GM18870 (cell line): ENCODE results near the gene ASIC1.

ENCODE experiments used
- ATAC-seq: cut with Tn5 transposase; IDR thresholded peaks from one replicate; pipeline ENCODE4 v1.9.1; 2021; ENCODE audit warnings: moderate library complexity; ENCODE audit not compliant: unreplicated experiment

ASIC1 gene

DNA sequence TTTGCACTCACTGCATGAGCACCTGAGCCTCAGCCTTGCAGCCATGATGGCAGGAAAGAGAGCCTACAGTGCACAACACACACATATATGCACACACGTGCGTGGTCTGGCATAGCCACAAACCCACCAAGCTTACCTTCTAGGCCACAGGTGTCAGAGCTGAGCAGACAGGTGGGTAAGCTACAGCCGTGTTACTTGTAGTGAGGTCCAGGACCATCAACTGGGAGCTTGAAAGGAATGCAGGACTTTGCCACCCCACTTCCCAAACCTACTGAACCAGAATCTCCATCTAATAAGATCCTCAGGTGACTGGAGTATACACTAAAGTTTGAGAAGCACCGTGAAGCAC is 2.7 kb downstream of the ASIC1 start:
- ATAC-seq = no peak

DNA sequence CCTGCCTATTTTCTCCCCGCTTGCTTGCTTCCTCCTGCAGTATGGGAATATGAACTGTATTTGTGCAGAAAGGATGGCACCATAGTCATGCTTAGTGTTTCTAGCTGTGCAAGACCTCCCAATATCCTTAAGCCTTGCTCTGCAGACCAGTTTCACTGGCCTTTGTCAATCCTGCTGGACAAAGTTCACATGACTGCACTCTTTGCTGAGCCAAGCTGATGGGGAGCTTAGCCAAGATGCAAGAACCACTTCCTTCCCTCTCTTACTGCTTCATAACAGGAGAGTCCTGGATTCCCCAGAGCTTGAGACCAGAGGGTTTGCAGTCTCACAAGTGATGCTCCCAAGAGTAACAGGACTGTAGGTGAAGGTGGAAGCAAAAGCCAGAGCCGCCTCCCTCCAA is 3.8 kb downstream of the ASIC1 start:
- ATAC-seq = no peak

DNA sequence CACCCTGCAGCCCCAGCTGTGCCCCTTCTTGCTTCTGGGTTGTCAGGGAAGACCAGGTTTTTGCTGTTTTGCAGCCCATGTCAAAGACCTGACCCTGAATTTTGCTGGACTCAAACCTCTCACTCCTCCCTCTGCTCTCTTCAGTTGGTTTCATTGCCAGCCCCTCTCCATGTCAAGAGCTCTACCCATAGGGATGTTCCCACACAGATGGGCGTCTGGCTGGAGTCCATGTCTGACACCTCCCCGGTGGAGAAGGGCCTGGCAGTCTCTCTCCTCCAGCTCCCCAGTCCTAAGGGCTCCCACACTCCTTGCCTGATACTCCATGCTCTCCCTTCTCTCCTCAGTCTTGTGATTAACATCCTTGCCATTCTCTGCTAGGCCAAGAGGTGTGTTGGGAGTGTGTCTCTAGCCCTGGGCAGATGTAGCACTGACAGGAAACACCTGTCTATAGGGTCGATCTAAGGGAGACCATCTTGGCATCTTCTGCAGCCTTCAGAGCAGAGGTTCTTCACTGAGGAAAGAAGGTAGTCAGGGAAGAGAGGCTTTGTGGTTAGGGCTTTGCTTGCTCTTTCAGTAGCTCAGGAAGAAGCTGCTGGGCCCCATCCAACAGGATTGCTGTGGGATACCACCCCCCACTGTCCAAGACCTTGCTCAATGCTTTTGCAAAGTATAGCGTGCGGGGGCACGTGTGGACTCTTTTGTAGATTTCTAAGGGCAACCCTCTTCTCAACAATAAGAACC is 4.7 kb downstream of the ASIC1 start:
- ATAC-seq = no peak

DNA sequence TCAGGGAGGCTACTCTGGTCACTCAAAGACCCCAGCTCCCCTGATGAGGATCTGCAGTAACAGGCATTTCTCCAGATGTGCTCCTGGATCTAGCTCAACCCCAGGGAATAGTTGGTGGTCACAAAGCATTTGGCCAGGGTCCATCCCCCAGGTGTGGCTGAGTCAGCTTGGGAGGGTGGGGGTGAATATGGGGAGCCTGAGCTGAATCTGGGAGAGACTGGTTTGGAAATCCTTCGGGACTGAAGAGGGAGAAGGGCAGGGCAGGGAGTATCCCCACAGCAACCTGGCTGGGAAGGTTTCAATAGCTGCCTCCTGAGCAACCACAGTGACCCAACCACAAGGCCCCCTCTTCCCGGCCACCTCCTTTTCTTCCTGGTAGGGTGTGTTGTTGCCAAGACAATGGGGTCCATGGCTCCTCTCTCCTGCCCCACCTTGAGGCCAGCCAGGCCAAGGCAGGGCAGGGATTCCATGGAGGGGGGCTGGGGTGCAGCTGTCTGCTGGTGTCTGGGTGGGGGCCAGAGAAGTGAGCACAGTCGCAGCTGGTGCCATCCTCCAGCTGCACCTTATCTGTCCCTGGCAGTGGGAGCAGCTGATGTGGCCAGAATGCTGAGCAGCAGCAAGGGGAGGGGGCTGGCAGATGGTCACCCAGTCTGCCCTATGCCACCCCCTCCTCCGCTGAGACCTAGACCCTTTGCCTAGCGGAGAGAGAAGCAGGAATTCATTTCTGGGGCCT is 5.5 kb downstream of the ASIC1 start:
- no peak for ATAC-seq

DNA sequence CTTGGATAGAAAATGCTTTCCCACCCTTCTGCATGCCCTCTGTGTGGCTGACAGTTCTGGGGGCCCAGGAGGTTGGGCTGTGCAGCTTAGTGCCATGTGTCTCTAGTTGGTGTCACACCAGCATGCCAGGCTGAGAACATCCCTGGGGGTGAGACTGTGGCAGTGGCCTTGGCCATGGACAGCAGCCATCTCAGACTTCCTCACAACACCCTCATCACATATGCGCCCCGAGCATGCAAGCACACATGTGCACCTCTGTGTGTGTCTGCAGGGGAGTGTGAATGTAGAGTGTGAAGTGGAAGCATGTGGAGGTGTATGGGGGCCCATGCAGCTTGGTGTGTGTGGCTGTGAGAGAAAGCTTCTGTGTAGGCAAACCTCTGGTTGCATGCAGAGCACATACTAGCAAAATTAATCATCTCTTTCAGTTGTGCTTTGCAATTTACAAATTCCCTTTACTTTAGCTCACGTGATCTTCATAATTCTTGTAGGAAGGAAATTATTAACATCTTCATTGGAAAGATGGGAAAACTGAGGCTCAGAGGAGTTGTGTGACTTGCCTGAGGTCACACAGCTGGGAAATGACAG is 8.4 kb downstream of the ASIC1 start:
- no peak for ATAC-seq

DNA sequence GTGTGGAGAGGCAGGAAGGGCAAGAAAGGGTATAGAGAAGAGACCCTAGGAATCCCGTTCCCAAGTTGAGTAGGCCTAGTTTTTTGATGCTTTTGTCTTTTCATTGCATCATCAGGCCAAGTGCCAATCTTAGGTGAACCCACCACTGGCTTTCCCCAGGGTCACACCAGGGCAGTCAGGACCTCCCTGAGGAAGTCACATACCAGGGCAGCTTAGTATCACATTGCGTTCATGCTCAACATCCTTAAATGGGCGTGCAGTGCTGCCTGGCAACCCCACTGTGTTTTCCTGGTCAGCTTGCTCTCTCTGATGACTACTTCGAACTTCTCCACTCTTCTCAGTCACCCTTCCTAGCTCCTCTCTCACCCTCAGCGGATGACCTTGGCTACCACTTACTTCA is 9.0 kb downstream of the ASIC1 start:
- no peak for ATAC-seq

DNA sequence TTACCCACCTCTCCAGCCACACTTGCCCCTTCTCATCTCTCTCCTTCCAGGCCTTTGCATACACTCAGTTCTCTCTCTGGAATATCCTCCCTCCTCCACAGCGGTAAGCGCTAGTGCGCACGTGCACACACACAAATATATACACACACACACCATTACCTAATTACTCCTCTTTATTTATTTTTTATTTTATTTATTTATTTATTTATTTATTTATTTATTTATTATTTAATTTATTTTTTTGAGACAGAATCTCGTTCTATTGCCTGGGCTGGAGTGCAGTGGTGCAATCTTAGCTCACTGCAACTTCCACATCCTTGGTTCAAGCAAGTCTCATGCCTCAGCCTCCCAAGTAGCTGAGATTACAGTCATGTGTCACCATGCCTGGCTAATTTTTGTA is 11.7 kb downstream of the ASIC1 start:
- ATAC-seq = no peak

DNA sequence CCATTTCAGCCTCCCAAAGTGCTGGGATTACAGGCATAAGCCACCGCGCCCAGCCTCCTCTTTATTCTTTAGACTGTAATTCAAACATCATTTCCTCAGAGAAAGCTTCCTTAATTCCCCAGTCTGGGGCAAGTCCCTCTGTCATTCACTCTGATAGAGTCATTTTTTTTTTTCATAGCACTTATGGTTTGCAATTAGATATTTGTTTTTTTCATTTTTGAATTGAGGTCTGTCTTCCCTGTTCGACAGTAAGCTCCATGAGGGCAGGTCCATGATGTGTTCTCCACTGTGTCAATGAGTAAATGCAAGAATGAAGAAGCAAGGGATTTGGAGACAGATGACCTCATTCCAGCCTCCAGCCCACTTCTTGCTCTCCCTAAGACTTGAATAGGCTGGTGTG is 12.1 kb downstream of the ASIC1 start:
- no peak for ATAC-seq

DNA sequence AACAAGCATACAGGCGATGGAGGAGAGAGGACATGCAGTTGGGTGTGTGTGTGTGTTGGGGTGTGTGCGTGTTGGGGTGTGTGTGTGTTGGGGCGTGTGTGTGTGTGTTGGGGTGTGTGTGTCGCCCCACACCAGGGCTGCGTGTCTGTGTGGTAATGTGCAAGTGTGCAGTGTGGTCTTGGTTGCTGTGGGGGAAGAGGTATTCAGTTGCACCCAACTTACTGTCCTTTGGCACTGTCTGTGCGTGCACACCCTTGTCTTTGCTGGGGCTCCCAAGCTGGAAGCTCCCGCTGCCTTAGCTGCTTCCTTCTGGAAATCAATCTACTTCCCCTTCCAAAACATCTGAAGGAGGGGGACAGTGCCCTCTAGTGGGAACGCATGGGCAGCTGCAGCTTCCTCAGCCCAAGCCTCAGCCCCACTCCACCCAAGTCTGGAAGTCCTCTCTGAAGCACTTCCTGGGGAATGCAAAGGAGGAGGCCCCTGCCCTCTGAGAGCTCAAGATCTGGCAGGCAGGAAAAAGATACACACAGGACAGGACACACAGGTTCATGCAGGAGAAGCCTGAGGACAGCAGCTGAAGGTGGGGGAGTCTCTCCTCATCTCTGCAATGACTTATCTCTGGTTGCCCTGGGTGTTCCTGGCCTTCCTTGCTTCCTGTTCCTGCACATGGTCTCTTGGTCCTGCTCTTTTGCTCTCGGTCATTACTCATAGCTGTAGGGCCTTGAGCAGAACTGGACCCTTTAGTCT is 13.1 kb downstream of the ASIC1 start:
- no peak for ATAC-seq

DNA sequence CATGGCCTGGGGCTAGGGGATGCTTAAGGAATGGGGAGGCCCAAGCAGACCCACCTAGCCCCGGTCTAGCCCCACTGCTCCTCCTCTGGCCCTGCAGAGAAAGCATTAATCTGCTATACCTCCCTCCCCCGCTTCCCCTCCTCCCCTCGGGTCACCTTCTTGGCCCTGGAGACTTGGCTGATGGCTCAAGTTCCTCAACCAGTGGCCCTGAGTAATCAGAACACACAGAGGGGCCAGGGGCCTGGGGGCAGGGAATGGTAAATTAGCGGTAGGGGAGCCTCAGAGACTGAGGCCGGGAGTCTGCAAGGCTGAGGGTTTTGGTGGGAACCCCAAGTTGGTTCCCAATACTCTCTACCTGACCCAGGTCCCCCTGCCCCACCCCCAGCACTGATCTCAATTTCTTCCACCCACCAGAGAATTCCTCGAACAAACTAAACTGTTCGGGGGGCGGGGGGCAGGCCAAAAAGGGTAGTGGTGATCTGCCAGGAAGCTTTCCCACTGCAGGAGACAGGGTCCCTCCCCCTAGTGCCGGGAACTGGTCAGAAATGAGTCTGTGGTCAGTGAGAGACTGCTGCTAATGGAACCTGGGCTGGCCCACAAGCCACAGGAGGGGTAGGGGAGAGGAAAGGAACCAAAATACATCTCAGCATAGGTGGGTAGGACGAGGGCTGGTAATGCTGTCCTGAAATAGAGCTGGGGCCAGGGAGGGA is 15.0 kb downstream of the ASIC1 start:
- no peak for ATAC-seq

DNA sequence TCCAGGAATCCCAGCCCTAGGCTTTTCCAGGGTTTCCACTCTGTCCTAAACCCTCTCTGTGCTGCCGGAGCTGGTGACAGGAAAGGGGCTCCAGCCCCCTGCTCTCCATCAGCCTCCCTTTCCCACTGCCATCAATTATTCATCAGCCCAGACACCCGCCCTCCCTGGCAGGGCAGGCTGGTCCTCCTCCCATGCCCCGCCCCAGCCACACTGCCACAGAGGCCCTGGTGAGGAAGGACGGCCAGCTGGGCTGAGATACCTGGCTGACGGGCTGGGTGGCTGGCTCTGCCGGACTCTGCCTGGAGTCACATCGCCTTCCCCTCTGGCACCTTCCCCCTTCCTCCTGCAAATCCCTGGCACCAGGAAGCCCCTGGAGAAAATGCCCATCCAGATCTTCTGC is 15.8 kb downstream of the ASIC1 start:
- no peak for ATAC-seq

DNA sequence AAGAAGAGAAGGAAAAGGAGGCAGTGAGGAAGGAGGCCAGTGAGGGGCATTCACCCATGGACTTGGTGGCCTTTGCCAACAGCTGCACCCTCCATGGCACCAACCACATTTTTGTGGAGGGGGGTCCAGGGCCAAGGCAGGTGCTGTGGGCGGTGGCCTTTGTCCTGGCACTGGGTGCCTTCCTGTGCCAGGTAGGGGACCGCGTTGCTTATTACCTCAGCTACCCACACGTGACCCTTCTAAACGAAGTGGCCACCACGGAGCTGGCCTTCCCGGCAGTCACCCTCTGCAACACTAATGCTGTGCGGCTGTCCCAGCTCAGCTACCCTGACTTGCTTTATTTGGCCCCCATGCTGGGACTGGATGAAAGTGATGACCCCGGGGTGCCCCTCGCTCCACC is 16.3 kb downstream of the ASIC1 start:
- no peak for ATAC-seq

DNA sequence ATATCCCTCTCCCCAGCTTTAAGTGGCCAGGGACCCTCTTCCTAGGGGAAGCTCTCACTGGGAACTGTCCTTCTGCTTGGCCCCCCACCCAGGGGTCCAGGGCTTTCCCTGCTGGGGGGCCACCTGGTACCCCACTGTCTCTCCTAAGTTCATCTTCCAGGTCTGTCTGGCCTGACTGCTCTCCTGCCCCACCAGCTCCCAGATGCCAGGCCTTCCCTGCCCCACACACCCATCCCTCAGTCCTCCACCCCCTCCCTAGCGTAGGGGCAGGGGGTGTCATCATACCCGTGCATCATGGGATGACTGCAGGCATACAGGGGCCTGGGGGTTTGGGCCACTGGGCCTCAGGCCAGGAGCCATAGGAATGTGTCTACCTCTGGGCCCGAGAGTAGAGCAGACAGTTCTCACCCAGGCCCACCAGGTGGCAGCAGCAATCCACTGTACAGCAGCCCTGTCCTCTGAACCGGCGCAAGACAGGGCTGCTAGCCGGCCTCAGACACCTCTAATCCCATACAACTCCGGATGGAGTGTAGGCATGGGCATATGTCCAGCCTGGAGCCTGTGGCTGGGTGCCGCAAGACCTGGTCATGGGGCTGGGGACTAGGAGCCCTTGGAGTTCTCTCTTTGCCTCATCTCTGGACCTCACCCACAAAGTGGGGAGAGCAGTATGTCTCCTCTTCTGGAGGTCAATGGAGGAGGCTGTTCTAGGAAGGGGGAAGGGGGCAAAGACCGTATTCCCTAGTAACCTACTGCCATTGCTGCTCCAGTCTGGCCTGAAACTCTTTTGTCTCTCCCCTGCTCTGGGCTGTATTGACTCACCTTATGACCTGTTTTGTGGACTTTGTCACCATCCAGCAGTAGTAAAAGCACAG is 17.8 kb downstream of the ASIC1 start:
- ATAC-seq = no peak

DNA sequence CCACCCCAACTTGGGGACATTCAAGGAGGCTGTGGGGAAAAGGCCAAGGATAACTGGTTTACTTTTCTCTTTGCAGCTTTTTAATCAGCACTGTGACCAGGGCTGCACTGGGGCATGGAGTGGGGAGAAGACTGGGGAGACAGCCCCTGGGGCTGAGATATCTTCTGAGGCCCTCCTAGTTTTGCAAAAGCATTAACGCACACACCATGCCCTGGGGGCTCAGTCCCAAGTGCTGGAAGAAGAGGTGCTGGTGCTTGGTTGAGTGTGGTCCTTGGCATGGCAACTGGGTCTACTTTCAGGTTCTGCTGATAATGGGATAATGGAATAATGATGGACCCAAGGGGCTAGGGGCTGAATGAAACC is 18.4 kb downstream of the ASIC1 start:
- no peak for ATAC-seq

DNA sequence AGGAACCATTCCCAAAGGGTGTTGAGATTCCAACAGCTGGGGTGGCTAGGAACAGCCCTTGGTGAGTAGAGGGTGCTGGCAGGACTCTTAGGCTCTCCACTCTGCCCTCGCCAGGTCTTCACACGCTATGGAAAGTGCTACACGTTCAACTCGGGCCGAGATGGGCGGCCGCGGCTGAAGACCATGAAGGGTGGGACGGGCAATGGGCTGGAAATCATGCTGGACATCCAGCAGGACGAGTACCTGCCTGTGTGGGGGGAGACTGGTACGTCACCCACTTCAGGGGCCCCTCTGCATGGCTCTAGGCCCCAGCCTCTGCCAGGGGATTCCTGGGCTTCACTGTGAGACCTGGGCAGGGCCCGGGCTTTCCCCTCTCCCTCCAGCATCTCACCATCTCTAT is 19.7 kb downstream of the ASIC1 start:
- no peak for ATAC-seq

DNA sequence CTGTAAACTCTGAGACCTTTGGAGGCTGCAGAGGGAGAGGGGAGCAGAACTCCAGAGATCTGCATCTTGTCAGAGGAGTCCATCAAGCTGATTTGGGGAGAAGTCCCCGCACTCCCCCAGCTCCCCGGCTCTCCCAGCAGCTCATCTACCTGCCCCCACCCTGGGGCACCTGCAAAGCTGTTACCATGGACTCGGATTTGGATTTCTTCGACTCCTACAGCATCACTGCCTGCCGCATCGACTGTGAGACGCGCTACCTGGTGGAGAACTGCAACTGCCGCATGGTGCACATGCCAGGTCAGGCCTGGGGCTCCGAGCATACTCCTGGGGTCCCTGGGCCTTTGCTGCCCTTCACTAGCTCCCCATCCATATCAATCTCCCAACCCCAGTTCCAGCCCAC is 20.9 kb downstream of the ASIC1 start:
- ATAC-seq = no peak

DNA sequence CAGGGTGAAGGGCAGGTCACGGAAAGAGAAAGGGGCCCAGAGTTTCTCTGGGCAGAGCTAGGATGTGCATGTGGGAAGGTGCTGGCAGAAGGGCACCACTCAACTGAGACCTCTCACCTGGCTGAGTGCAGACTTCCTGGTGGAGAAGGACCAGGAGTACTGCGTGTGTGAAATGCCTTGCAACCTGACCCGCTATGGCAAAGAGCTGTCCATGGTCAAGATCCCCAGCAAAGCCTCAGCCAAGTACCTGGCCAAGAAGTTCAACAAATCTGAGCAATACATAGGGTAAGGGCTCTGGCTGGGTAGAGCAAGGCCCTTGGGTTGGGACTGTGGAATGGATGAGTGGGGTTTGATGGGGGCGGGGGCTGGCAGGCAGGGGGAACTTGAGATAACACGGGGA is 22.4 kb downstream of the ASIC1 start:
- no peak for ATAC-seq

DNA sequence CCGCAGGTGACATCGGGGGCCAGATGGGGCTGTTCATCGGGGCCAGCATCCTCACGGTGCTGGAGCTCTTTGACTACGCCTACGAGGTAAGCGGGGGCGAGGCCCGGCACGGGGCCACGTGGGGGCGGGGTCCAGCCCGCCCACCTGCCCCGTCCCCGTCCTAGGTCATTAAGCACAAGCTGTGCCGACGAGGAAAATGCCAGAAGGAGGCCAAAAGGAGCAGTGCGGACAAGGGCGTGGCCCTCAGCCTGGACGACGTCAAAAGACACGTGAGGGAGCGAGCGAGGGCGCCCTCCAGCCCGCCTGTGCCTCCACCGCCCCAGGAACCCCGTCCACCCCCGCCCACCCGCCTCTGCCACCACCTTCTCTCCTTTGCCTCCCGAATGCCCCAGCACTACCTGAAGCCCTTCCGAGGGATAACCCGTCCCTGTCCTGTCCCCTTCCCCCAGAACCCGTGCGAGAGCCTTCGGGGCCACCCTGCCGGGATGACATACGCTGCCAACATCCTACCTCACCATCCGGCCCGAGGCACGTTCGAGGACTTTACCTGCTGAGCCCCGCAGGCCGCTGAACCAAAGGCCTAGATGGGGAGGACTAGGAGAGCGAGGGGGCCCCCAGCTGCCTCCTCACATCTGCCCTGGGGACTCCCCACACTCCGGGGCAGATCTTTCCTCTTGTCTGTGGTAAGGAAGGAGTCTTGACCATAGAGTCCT is 23.9 kb downstream of the ASIC1 start:
- ATAC-seq = no peak

DNA sequence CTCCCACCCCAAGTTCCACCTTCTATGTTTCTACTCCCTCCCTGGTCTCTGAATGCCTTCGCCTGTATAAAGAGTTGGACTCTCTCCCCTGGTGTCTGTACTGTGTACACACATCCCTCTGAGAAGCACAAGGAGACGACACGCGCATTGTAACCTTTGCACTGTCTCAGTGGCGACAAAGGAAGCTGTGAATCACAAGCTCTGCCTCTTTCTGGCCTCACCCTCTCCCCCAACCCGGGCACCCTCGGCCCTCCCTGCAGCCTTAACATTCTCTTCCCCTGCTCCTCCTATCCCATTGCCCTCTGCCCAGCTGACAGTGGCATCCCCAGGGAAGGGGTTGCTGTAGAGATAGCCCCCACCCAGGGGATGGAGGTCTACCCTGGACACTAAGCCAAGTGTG is 25.2 kb downstream of the ASIC1 start:
- no peak for ATAC-seq

DNA sequence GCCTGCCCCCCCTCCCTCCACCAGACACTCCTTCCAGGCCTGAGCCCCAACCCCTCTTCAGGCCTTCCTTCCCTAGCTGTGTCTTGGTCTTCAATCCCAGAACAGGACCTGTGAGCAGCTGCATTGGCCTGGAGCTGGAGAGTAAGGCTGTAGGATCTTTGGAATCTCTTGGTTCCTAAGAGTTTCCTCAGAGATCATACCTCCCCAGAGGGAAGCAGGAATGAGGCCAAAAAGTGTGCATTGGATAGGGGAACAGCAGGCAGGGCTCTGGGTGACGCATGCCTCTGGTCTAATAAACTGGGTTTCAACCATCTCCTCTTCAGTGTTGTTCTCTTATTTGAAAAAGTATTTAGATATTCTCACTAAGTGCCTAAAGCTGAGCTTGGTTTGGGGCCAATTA is 25.9 kb downstream of the ASIC1 start:
- no peak for ATAC-seq
